Measurements from ENCODE around the gene KIAA1143.
A peak's percentile ranks its signal among the peaks of the same experiment; 100 is the strongest.

The KIAA1143 gene

GRCh38 chr3:44761424-44762169 lies at the start of gene KIAA1143, which contains the start of gene KIF15:
TSS of gene KIAA1143 (minus strand) at chr3:44761619. CDS start at chr3:44761602, 17 bp downstream.
TSS of gene KIF15 (plus strand) at chr3:44761794. CDS start at chr3:44761866, 72 bp downstream.
- DNase-seq, result peak; percentile 81

- no peak for DNase-seq
These were observed 44.5 kb upstream of the KIAA1143 start for GRCh38 chr3:44805960-44806359.

GRCh38 chr3:44803298-44803697 lies 41.9 kb upstream of the KIAA1143 start:
- no peak for DNase-seq

GRCh38 chr3:44802011-44802410 lies 40.6 kb upstream of the KIAA1143 start:
- DNase-seq, result no peak

- no peak for DNase-seq
These were observed 33.8 kb upstream of the KIAA1143 start for GRCh38 chr3:44795197-44795596.

- no peak for DNase-seq
These were observed 21.5 kb upstream of the KIAA1143 start for GRCh38 chr3:44782891-44783290.

DNA sequence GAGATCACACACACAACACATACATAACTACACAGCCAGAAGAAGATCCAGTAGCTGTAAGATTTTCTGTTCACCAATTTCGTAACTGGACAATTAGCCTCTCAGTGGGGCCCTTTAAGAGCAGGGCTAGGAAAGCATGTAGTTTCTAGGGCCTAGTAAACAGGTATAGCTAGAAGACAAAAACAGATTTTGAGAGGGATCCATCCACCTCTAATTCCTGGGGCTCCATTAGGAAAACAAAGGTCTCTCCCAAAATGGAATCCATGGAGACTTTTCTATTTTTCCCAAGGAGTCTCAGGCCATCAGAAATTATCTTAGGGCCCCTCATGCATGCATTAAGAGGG lies 10.7 kb upstream of the KIAA1143 start:
- no peak for DNase-seq

GRCh38 chr3:44771424-44772098 lies 10.1 kb upstream of the KIAA1143 start:
- no peak for DNase-seq

DNA sequence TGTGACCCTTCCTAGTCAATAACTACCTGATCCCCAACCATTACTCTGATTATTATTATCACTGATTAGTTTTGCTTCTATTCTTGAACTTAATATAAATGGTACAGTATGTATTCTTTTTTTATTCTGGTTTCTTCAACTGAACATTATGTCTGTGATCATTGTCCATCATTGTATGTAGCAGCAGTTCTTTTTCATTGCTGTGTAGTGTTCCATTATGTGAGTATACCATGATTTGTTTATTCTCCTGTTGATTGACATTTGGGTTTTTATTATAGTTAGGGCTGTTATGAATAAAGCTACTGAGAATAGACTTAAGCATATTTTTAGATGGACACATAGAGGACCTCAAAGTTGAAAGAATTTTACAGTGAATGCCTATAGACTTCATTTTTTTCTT lies 2.8 kb upstream of the KIAA1143 start:
- DNase-seq, result no peak

- DNase-seq, result no peak
These were observed 1.3 kb upstream of the KIAA1143 start for GRCh38 chr3:44762690-44763089.

- DNase-seq, result no peak
These were observed 805 bp upstream of the KIAA1143 start for GRCh38 chr3:44762170-44762677.

- DNase-seq, result no peak
These were observed 357 bp downstream of the KIAA1143 start for GRCh38 chr3:44761101-44761423.

GRCh38 chr3:44734646-44735168 lies 26.7 kb downstream of the KIAA1143 start:
- DNase-seq, result no peak

GRCh38 chr3:44729384-44729910 lies 32.0 kb downstream of the KIAA1143 start, which contains the start of gene ZNF501:
TSS of gene ZNF501 (plus strand) at chr3:44729635. CDS start at chr3:44734422, 4,787 bp downstream.
- DNase-seq, result peak; percentile 27

DNA sequence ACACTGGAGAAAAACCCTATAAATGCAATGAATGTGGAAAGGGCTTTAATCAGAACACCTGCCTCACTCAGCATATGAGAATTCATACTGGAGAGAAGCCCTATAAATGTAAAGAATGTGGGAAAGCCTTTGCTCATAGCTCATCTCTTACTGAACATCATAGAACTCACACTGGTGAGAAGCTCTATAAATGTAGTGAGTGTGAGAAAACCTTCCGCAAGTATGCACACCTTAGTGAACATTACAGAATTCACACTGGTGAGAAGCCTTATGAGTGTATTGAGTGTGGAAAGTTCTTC lies 39.4 kb downstream of the KIAA1143 start:
- no peak for DNase-seq

DNA sequence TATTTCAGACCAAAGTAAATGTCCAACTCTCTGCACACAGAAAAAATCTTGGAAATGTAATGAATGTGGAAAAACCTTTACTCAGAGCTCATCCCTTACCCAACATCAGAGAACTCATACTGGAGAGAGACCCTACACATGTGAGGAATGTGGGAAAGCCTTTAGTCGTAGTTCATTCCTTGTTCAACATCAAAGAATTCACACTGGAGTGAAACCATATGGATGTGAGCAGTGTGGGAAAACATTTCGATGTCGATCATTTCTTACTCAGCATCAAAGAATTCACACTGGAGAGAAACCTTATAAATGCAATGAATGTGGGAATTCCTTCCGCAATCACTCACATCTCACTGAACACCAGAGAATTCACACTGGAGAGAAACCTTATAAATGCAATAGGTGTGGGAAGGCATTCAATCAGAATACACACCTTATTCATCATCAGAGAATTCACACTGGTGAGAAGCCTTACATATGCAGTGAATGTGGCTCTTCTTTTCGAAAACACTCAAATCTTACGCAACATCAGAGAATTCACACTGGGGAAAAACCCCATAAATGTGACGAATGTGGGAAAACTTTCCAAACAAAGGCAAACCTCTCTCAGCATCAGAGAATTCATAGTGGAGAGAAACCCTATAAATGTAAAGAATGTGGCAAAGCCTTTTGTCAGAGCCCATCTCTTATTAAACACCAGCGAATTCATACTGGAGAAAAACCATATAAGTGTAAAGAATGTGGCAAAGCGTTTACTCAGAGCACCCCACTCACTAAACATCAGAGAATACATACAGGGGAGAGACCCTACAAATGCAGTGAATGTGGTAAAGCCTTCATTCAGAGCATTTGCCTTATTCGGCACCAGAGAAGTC lies 40.0 kb downstream of the KIAA1143 start:
- DNase-seq, result no peak

DNA sequence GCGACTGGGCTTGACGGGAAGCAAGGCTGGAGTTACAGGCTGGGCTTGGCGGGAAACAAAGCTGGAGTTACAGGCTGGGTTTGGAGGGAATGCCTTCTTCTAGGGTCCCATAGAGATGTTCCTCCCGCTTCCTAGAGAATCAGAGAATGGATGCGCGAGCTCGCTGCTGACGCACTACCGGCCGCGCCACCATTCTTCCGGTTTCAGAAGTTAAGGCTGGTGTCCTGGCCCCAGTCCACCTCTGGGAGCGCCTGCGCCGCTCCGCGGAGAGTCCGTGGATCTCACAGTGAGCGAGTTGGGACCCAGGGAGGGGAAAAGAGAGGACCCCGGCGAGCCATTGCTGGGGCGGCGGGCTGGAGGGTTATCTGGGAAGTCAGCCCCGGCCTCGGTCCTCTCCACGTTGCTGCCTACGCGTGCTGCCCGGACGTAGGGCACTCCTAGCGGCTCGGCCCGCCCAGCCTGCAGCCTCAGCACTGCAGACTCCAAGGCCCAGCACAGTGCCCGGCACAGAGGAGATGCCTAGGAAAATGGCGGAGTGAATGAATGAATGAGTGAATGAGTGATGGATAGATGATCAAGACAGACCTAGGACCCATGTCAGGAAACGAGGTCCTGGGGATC lies 48.9 kb downstream of the KIAA1143 start, which contains the start of gene ZNF502:
Gene ZNF502 (plus strand): TSS at position 206 of the 621 bp plus-strand sequence. CDS start 7,602 bp downstream, outside the sequence.
- peak; percentile 55 for DNase-seq
